Colonic mucosa (tissue), 4 donors: ENCODE measurements around the gene C5orf15. TPM values are rescaled to one million over a fixed set of nuclear protein-coding genes. Genes with fewer than 3 reads are reported as not detected.
A peak's percentile ranks its signal among the peaks of the same experiment; 100 is the strongest.

Experiments used
- DNase-seq: peaks from one replicate; pipeline ENCODE4 v3.0.0-alpha.2; 2020
- H3K27ac ChIP-seq: fragments of 200-600 bp; one replicate; pipeline ENCODE4 v1.8.0; 2021
- H3K27me3 ChIP-seq: fragments of 200-600 bp; one replicate; pipeline ENCODE4 v1.8.0; 2021
- H3K36me3 ChIP-seq: fragments of 200-600 bp; one replicate; pipeline ENCODE4 v1.8.0; 2021
- H3K4me1 ChIP-seq: fragments of 200-600 bp; one replicate; pipeline ENCODE4 v1.8.0; 2021; ENCODE audit warnings: mild to moderate bottlenecking
- H3K4me3 ChIP-seq: fragments of 200-600 bp; one replicate; pipeline ENCODE4 v1.8.0; 2021
- H3K9ac ChIP-seq, 2 donors: one replicate each; pipeline ENCODE4 v1.7.0; 2013; ENCODE audit warnings: control low read depth in 2 of 2, low read depth in 2 of 2, low read length in 2 of 2
- H3K9me3 ChIP-seq: fragments of 200-600 bp; one replicate; pipeline ENCODE4 v1.8.0; 2021
- CTCF ChIP-seq: fragments of 200-600 bp; IDR thresholded peaks from one replicate; pipeline ENCODE4 v1.8.0; 2022; ENCODE audit warnings: antibody characterized with exemption, mild to moderate bottlenecking
- intact Hi-C: fragments of 100-400 bp; cut with DNase I; formaldehyde crosslinking; loops from one replicate; pipeline ENCODE4 v1.14.1; 2022
- total RNA-seq, 2 donors: library from RNA; stranded (reverse); fragmentation: NEBNext Ultra II Directional in 1 of 2; extraction: Animal tissue kit (Norgen Biotek cat#: 25700) in 1 of 2; gene quantifications; one replicate each; pipeline ENCODE4 v1.2.1, GENCODE V29; 2021
- donor health status: healthy.
- donor health status: DM: no; HTN: no; CAD: no.
- donor health status: DM: no; HTN: no; CAD: no.

Gene C5orf15
- total RNA-seq, 2 donors from 2014 or later, result 21.1 to 31.9 TPM

DNA sequence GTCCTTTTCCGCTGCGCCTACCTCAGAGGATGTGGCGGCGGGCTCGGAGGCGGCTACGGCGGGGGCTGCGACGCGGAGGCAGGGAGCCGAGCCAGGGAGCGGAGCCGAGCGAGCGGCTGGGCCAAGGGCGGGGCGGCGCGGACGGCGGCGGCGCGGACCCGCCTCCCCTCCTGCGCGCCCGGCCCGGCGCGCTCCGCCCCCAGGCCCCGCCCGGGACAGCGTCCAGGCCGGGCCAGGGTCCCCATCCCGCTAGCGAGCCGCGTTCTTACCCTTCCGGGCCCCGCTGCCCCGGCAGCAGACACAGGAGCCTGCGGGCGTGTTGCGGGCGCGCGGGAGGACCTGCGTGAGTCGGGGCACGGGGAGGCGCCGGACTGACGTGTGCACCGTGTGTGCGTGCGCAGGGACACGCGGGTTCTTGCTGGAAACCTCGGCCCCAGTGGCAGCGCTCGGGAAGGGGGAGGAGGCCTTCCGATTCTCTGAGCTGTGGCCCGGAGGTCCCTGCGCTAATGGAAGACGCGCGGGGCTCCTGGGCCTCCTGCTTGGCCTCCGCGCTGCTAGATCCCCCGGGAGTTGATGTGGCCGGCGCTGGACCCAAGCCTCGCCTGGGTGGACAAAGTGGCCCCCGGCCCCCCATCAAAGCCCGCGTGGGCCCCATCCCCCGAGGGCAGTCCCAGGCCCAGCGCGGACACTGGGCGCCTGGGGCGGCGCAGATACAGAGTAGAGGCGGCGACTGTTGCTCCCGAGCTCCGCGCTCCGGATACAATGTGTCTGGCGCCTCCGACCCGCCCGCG, 36.4 kb upstream of the C5orf15 start, which contains the start of gene VDAC1:
VDAC1 (minus strand) TSS at position 350 of the 791 bp plus-strand sequence. CDS start 11,963 bp downstream, outside the sequence.
- intact Hi-C loops, result no loop called here
- no peaks in the 10 kb centered on the region for H3K27me3 ChIP-seq
- TF ChIP-seq CTCF, result no peak
- no peaks in the 10 kb centered on the region for H3K9me3 ChIP-seq
- peak within 1 kb of the TSS; percentile 91 for H3K4me3 ChIP-seq
- H3K4me1 ChIP-seq, result peaks cover 25% of the 10 kb centered on the region
- no peaks in the 10 kb centered on the region for H3K36me3 ChIP-seq
- H3K9ac ChIP-seq, result peak within 1 kb of the TSS; percentile 89 to 100
- H3K27ac ChIP-seq, result peak within 1 kb of the TSS; percentile 96
- peak; percentile 72 for DNase-seq

DNA sequence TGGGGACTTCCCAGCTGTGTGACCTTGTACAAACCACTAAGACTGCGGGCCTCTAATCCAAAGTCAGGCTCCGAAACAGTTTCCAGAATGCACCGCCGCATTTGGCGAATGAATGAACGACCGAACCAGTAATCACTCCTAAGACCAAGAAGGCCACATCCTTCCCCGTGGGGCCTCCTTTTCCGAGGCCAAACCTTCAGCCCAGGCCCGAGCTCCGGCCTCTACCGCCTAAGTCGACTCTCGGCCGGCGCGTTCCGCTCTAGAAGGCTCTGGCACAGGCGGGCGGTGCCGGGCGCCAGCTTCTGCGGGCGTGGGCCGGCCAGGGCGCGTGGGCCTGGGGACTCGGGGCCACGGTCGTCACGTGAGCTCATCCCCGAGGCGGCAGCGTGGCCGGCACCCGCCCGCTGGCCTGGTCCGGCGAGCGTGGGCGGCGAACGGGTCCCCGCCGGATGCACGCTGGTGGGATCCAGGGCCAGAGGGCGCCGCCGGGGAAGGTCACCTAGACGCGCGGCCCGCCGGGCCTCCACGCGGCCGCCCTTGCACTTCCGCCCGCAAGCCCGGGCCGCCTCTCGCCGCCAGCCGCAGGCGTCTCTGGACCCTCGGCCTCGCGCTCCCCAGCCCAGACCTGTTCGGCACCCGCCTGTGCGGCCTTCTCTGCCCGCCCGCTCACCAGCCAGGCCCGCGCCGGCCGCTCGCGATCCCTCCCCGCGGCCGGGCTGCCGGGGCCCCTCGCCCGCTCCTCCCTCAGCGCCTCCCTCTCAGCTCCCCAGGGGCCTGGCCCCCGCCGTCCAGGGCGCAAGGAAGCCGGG, 35.6 kb upstream of the C5orf15 start:
- peak overlapping the region; percentile 89 to 100 for H3K9ac ChIP-seq
- peak overlapping the region; percentile 91 for H3K4me3 ChIP-seq
- peaks cover 25% of the 10 kb centered on the region for H3K4me1 ChIP-seq
- TF ChIP-seq CTCF, result no peak
- no peaks in the 10 kb centered on the region for H3K36me3 ChIP-seq
- peak overlapping the region; percentile 96 for H3K27ac ChIP-seq
- no peaks in the 10 kb centered on the region for H3K27me3 ChIP-seq
- DNase-seq, result peak; percentile 67
- H3K9me3 ChIP-seq, result no peaks in the 10 kb centered on the region
- intact Hi-C loops, result no loop called here

DNA sequence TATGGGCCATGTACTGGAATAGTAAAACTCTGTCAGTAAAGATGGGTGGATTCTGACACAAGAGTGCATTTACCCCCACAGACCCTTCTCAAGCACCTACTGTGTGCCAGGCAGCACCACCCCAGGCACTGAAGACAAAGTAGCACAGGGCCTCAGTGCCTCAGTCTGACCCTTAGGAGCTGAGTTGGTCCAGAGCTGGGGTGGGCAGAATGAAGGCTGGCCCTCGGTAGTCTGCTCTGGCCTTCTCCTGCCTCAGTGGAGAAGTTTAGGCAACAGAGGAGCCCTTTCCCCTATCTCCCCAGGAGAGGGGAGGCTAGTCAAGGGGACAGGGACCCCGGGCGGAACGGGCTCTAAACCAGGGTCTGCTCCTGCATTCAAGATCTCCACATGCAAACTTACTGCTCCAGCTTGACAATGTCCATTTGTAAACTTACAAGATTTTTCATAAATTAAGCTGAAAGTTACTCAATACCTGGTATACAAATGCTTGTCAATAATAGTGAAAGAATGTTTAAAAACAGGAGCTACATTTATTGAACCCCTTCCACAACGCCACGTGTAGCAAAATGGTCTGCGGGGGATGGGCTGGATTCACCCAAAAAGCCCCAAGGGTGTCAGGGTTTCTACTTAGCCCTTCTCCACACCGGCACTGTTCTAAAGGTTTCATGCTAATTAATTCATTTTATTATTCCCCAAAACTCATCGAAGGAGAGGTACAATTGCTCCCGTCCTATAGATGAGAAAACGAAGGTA, 34.8 kb upstream of the C5orf15 start:
- H3K9ac ChIP-seq, result peak overlapping the region; percentile 89 to 100
- no peak for TF ChIP-seq CTCF
- intact Hi-C loops, result no loop called here
- H3K9me3 ChIP-seq, result no peaks in the 10 kb centered on the region
- no peaks in the 10 kb centered on the region for H3K36me3 ChIP-seq
- peaks cover 25% of the 10 kb centered on the region for H3K4me1 ChIP-seq
- H3K27ac ChIP-seq, result peak overlapping the region; percentile 96
- no peak for DNase-seq
- peak overlapping the region; percentile 91 for H3K4me3 ChIP-seq
- no peaks in the 10 kb centered on the region for H3K27me3 ChIP-seq

DNA sequence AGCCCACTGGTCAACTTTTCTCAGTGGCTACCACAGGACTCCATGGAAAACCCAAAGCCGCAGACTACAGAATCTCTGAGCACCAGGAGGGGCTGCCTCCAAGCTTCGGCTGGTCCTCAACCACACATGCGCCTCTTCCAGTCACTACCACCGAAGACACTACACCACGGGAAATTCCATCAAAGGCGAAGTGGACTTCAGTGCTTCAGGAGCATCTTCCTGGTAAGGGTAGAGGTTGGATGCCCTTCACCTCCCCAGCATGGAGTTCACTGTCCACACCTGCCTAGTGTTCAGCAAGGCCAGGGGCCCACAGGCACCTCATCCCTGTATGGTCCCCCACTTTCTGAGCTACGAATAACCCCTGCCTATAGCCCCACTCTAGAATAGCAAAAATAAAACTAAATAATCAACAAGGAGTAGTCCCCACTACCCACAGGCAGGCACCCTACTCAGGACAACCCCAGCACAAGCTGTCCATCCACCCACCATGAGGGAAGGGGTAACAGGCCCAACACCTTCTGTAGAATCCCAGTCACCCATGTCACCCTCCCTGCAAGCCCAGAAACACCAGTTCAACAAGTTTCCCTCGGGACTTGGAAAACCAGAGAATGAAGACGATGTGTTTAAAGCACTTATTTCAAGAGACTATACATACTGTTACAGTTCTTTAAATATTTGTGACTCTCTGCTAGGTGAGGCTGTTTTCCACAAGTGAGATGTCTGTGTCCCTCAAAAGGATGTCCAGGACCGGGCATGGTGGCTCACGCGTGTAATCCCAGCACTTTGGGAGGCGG, 33.7 kb upstream of the C5orf15 start:
- intact Hi-C loops, result no loop called here
- Histone ChIP-seq H3K4me1 (peaks cover 25% of the 10 kb centered on the region), H3K36me3 (no peaks in the 10 kb centered on the region), H3K4me3 (no peak overlapping the region), H3K9ac (peak overlapping the region; percentile 20 to 51), H3K27ac (no peak overlapping the region), H3K9me3 (no peaks in the 10 kb centered on the region), H3K27me3 (no peaks in the 10 kb centered on the region)
- no peak for DNase-seq
- no peak for TF ChIP-seq CTCF
